GM12873 (cell line): Measurements from ENCODE around the gene KAZN.

ENCODE experiments used
- CTCF ChIP-seq: IDR thresholded peaks from 2 replicates; pipeline ENCODE4 v1.5.1; 2012; ENCODE audit warnings: low read depth, mild to moderate bottlenecking, moderate library complexity, low read length, control low read depth; ENCODE audit not compliant: insufficient read depth; ENCODE audit errors: missing control alignments

Gene KAZN

GRCh38 chr1:15096293-15096692, 497.8 kb downstream of the KAZN start:
- TF ChIP-seq CTCF, result no peak

- no peak for TF ChIP-seq CTCF
These were observed 500.0 kb downstream of the KAZN start for GRCh38 chr1:15098176-15099125.

- no peak for TF ChIP-seq CTCF
These were observed 501.1 kb downstream of the KAZN start for GRCh38 chr1:15099441-15100120.

GRCh38 chr1:15100121-15100879, 501.8 kb downstream of the KAZN start:
- peak; percentile 97 for TF ChIP-seq CTCF

- no peak for TF ChIP-seq CTCF
These were observed 502.6 kb downstream of the KAZN start for GRCh38 chr1:15100880-15101760.

- TF ChIP-seq CTCF, result no peak
These were observed 503.3 kb downstream of the KAZN start for GRCh38 chr1:15101801-15102200.
